Thyroid gland (tissue), 4 donors: ENCODE measurements around the gene DNAI1. TPM values are rescaled to one million over a fixed set of nuclear protein-coding genes. Genes with fewer than 3 reads are reported as not detected.

ENCODE experiments used
- DNase-seq, 2 donors: peaks; one replicate each; pipeline ENCODE4 v3.0.0-alpha.2; 2019
- H3K27ac ChIP-seq, 3 donors: fragments of 200-600 bp; sonication (generic); 1 replicate in 2 of 3; 2 replicates in 1 of 3; pipeline ENCODE4 v1.5.1; 2016 to 2019; ENCODE audit warnings: mild to moderate bottlenecking in 1 of 3, moderate library complexity in 1 of 3
- H3K27me3 ChIP-seq: fragments of 200-600 bp; sonication (generic); one replicate; pipeline ENCODE4 v1.5.1; 2019
- H3K36me3 ChIP-seq, 2 donors: fragments of 200-600 bp; sonication (generic); one replicate each; pipeline ENCODE4 v1.5.1; 2016 to 2019
- H3K4me1 ChIP-seq, 2 donors: fragments of 200-600 bp; sonication (generic); one replicate each; pipeline ENCODE4 v1.5.1; 2017 to 2019
- H3K4me3 ChIP-seq, 3 donors: fragments of 200-600 bp; sonication (generic); replicated peaks in 1 of 3; 1 replicate in 2 of 3; 2 replicates in 1 of 3; pipeline ENCODE4 v1.5.1; 2016; ENCODE audit warnings: mild to moderate bottlenecking in 1 of 3
- H3K9me3 ChIP-seq: fragments of 200-600 bp; sonication (generic); one replicate; pipeline ENCODE4 v1.5.1; 2017
- CTCF ChIP-seq, 6 experiments: fragments of 200-600 bp in 3 of 6; fragments of 450-650 bp in 3 of 6; sonication (generic) in 3 of 6; IDR thresholded peaks; one replicate each; pipeline ENCODE4 v1.5.1; 2016 to 2019; ENCODE audit warnings: antibody characterized with exemption in 6 of 6, mild to moderate bottlenecking in 2 of 6, inconsistent platforms in 1 of 6, moderate library complexity in 1 of 6
- POLR2A ChIP-seq, 2 donors: fragments of 450-650 bp; IDR thresholded peaks; one replicate each; pipeline ENCODE4 v1.6.1; 2017; ENCODE audit warnings: antibody characterized with exemption in 2 of 2, mild to moderate bottlenecking in 2 of 2, moderate library complexity in 1 of 2
- WGBS, 2 donors: methylation state at CpG; one replicate each; pipeline ENCODE4 v1.1.5; 2017; 5-methylcytosine and 5-hydroxymethylcytosine counted together
- intact Hi-C: fragments of 100-400 bp; cut with DNase I; formaldehyde crosslinking; loops from one replicate; pipeline ENCODE4 v1.15.1; 2023
- total RNA-seq, 4 donors: library from RNA; depleted of rRNA; stranded (reverse); fragments of >200 nt; gene quantifications; one replicate each; pipeline ENCODE4 v1.2.3, GENCODE V29; 2016

DNAI1 gene
- total RNA-seq, 4 donors from 2014 or later, result 0.81 to 0.89 TPM; not detected in 2

GRCh38 chr9:34417734-34418133 is 40.9 kb upstream of the DNAI1 start:
- H3K36me3 ChIP-seq, result no peaks in the 10 kb centered on the region
- DNase-seq, result no peak
- TF ChIP-seq CTCF (IDR thresholded peaks at IDR 0.05), result no peak
- no peak for TF ChIP-seq POLR2A (IDR thresholded peaks at IDR 0.05)
- WGBS, 2 donors, result 92 to 96% methylated on average over 3 of the region's 3 CpGs
- H3K9me3 ChIP-seq, result no peaks in the 10 kb centered on the region
- H3K4me3 ChIP-seq, result no peak overlapping the region
- H3K27me3 ChIP-seq, result no peaks in the 10 kb centered on the region
- intact Hi-C loops, result no loop called here
- no peak overlapping the region for H3K27ac ChIP-seq
- no peaks in the 10 kb centered on the region for H3K4me1 ChIP-seq

- 88 to 90% methylated on average over 4 of the region's 4 CpGs for WGBS, 2 donors
- Histone ChIP-seq H3K27ac (no peak overlapping the region), H3K27me3 (no peaks in the 10 kb centered on the region), H3K4me1 (no peaks in the 10 kb centered on the region), H3K4me3 (no peak overlapping the region), H3K9me3 (no peaks in the 10 kb centered on the region), H3K36me3 (no peaks in the 10 kb centered on the region)
- intact Hi-C loops, result no loop called here
- DNase-seq, result no peak
- TF ChIP-seq CTCF (IDR thresholded peaks at IDR 0.05), result no peak
- TF ChIP-seq POLR2A (IDR thresholded peaks at IDR 0.05), result no peak
Measured at GRCh38 chr9:34419716-34420504, 38.7 kb upstream of the DNAI1 start.

DNA sequence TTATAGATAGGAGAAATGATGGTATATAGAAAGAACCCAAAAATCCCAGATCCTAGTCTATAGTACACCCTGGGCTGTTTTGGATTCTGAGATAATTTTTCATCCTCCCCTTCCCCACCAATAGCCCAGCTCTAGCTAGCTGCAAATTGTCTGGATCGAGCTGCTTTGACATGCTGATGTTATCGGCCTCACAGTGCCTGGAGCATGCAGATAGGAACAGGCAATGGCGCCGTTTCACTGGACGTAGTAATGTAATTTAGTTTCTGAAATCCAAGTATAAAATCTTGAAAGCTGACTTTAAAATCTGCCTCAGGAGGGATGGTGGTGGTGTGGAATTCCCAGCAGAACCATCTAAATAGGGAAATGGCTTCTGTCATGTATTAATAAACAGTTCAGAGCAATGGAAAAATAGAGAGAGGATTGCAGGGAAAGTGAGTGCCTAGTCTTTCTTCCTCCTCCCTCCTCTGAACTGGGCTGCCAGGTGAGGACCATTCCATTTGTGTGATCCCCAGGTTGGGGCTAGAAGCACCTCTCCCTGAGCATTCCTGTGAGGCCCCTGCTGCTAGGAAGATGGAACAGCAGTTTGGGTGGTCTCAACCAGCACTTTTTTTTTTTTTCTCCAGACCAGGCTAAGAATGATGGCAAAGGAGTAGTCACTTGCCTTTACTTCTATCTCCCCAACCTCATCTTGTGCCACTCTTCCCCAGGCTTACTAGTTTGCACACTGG is 32.1 kb upstream of the DNAI1 start:
- H3K4me1 ChIP-seq, result peaks cover 20 to 24% of the 10 kb centered on the region in 2 donors
- H3K27ac ChIP-seq, result no peak overlapping the region
- no peaks in the 10 kb centered on the region for H3K27me3 ChIP-seq
- H3K36me3 ChIP-seq, result no peaks in the 10 kb centered on the region
- no peak for TF ChIP-seq POLR2A (IDR thresholded peaks at IDR 0.05)
- no peak for TF ChIP-seq CTCF (IDR thresholded peaks at IDR 0.05)
- 87 to 89% methylated on average over 5 of the region's 5 CpGs for WGBS, 2 donors
- intact Hi-C loops, result no loop called here
- DNase-seq, result no peak
- no peak overlapping the region for H3K4me3 ChIP-seq
- H3K9me3 ChIP-seq, result no peaks in the 10 kb centered on the region

- WGBS, 2 donors, result 27 to 34% methylated on average over 2 of the region's 2 CpGs
- H3K9me3 ChIP-seq, result no peaks in the 10 kb centered on the region
- DNase-seq, result peak; percentile 20 to 27
- no peak overlapping the region for H3K4me3 ChIP-seq
- intact Hi-C loops, result no loop called here
- H3K27me3 ChIP-seq, result no peaks in the 10 kb centered on the region
- peaks cover 20 to 24% of the 10 kb centered on the region in 2 donors for H3K4me1 ChIP-seq
- TF ChIP-seq CTCF (IDR thresholded peaks at IDR 0.05) (no peak), POLR2A (IDR thresholded peaks at IDR 0.05) (no peak)
- H3K27ac ChIP-seq, result no peak overlapping the region
- no peaks in the 10 kb centered on the region for H3K36me3 ChIP-seq
Measured at GRCh38 chr9:34428325-34428958, 30.2 kb upstream of the DNAI1 start.
